HFF-Myc (cell line): ENCODE data around the gene MLF2.

Experiments
- DNase-seq: peaks from one replicate; pipeline ENCODE4 v3.0.0-alpha.2; 2011; ENCODE audit warnings: low read depth; ENCODE audit errors: extremely low read depth
- H3K4me3 ChIP-seq: replicated peaks from 2 replicates; pipeline ENCODE4 v1.5.1; 2011; ENCODE audit warnings: low read depth, mild to moderate bottlenecking, control low read depth, low read length
- CTCF ChIP-seq: IDR thresholded peaks from 2 replicates; pipeline ENCODE4 v1.5.1; 2012; ENCODE audit warnings: mild to moderate bottlenecking, low read depth, low read length, control low read depth; ENCODE audit errors: missing control alignments

Gene MLF2

GRCh38 chr12:6768990-6769389, 16.0 kb upstream of the MLF2 start:
- no peak for TF ChIP-seq CTCF
- peak overlapping the region; percentile 93 for H3K4me3 ChIP-seq
- DNase-seq, result no peak

- peak overlapping the region; percentile 93 for H3K4me3 ChIP-seq
- TF ChIP-seq CTCF, result no peak
- no peak for DNase-seq
Measured at GRCh38 chr12:6768437-6768914, 15.5 kb upstream of the MLF2 start.

GRCh38 chr12:6767353-6768319, 14.7 kb upstream of the MLF2 start:
- TF ChIP-seq CTCF, result no peak
- no peak for DNase-seq
- peak overlapping the region; percentile 93 for H3K4me3 ChIP-seq

GRCh38 chr12:6766651-6767349, 13.9 kb upstream of the MLF2 start:
- no peak for DNase-seq
- H3K4me3 ChIP-seq, result peak overlapping the region; percentile 93
- peak; percentile 45 for TF ChIP-seq CTCF

- DNase-seq, result peak; percentile 83
- no peak for TF ChIP-seq CTCF
- peak within 1 kb of the TSS; percentile 93 for H3K4me3 ChIP-seq
Measured at GRCh38 chr12:6765634-6766581, 13.0 kb upstream of the MLF2 start, which contains the start of gene PTMS. PTMS (plus strand) TSS chr12:6766363; CDS start chr12:6766706, 343 bp downstream.
